GM12878 (cell line): Measurements from ENCODE around the gene SIPA1. TPM values are rescaled to one million over a fixed set of nuclear protein-coding genes. Genes with fewer than 3 reads are reported as not detected.

Source experiments
- ATAC-seq: fragments of 200-7000 bp; cut with Tn5 transposase; 3 replicates; pipeline ENCODE4 v1.9.1; 2020; ENCODE audit warnings: mild to moderate bottlenecking, moderate library complexity
- BruUV-seq: library from RNA; stranded (reverse); fragments of 400-500 nt; replicated peaks from 2 replicates; lab custom pipeline; 2021; lab: Mats Ljungman, UMichigan
- CTCF ChIA-PET: fragments of 300-600 bp; sonication (Branson Sonifier 250); formaldehyde crosslinking; extraction: SDS; loops from one replicate; lab custom pipeline; 2021; ENCODE audit warnings: inconsistent platforms; lab: Yijun Ruan, JAX
- POLR2A ChIA-PET: fragments of 350-600 bp; formaldehyde crosslinking; extraction: SDS; loops from one replicate; lab custom pipeline; 2021; ENCODE audit warnings: inconsistent platforms; lab: Charles Lee
- RAD21 ChIA-PET: fragments of 300-600 bp; sonication (Branson Sonifier 250); formaldehyde crosslinking; loops from one replicate; lab custom pipeline; 2023; ENCODE audit warnings: antibody characterized with exemption; ENCODE audit not compliant: unreplicated experiment; lab: Charles Lee
- SMC1A ChIA-PET: fragments of 300-600 bp; sonication (Branson Sonifier 250); formaldehyde crosslinking; loops from one replicate; lab custom pipeline; 2023; ENCODE audit not compliant: unreplicated experiment, uncharacterized antibody; lab: Charles Lee
- DNase-seq: peaks from one replicate; pipeline ENCODE4 v3.0.0-alpha.2; 2011; ENCODE audit warnings: low read depth, low spot score
- FAIRE-seq: peaks from 3 replicates; lab custom pipeline; 2011; peaks lifted over from hg19 to GRCh38; lab: Jason Lieb, UNC
- H2AFZ ChIP-seq: 2 replicates; pipeline ENCODE4 v1.6.0; 2011; ENCODE audit warnings: low read depth, low read length, control low read depth; ENCODE audit not compliant: control insufficient read depth
- H3K27ac ChIP-seq: 2 replicates; pipeline ENCODE4 v1.5.1; 2011; ENCODE audit warnings: control low read depth; ENCODE audit not compliant: control insufficient read depth, insufficient read depth
- H3K27me3 ChIP-seq, 2 experiments: replicated peaks in 1 of 2; 2 replicates each; pipeline versions ENCODE4 v1.6.0 to v1.6.1; 2011; ENCODE audit warnings: low read length in 1 of 2; ENCODE audit not compliant: control insufficient read depth in 2 of 2, insufficient read depth in 2 of 2
- H3K36me3 ChIP-seq, 2 experiments: 2 replicates each; pipeline ENCODE4 v1.5.1; 2011; ENCODE audit warnings: low read length in 1 of 2; ENCODE audit not compliant: control insufficient read depth in 2 of 2, insufficient read depth in 2 of 2
- H3K4me1 ChIP-seq: 2 replicates; pipeline ENCODE4 v1.6.1; 2011; ENCODE audit warnings: mild to moderate bottlenecking, low read length, moderate library complexity, mixed read lengths; ENCODE audit not compliant: control insufficient read depth, insufficient read depth
- H3K4me2 ChIP-seq: 2 replicates; pipeline ENCODE4 v1.6.0; 2011; ENCODE audit warnings: control low read depth; ENCODE audit not compliant: control insufficient read depth, insufficient read depth
- H3K4me3 ChIP-seq: fragments of 200-600 bp; sonication (generic); 2 replicates; pipeline ENCODE4 v1.5.1; 2016
- H3K79me2 ChIP-seq: 2 replicates; pipeline ENCODE4 v1.6.0; 2011; ENCODE audit warnings: low read length; ENCODE audit not compliant: control insufficient read depth, insufficient read depth
- H3K9ac ChIP-seq: 2 replicates; pipeline ENCODE4 v1.8.0; 2011; ENCODE audit warnings: low read length, control low read depth, mixed read lengths; ENCODE audit not compliant: control insufficient read depth, insufficient read depth
- H3K9me3 ChIP-seq: replicated peaks from 3 replicates; pipeline ENCODE4 v1.5.1; 2011; ENCODE audit warnings: mild to moderate bottlenecking, low read length; ENCODE audit not compliant: control insufficient read depth, insufficient read depth
- H4K20me1 ChIP-seq: 2 replicates; pipeline ENCODE4 v1.6.0; 2011; ENCODE audit not compliant: control insufficient read depth, insufficient read depth
- IKZF1 ChIP-seq: fragments of 450-650 bp; conservative IDR thresholded peaks from 2 replicates; pipeline ENCODE4 v1.6.1; 2017; ENCODE audit warnings: antibody characterized with exemption, mild to moderate bottlenecking
- IKZF2 ChIP-seq, 2 experiments: fragments of 450-650 bp; IDR thresholded peaks; 2 replicates each; pipeline ENCODE4 v1.6.1; 2017; ENCODE audit warnings: mild to moderate bottlenecking in 2 of 2, moderate library complexity in 2 of 2
- KDM1A ChIP-seq: fragments of 200-600 bp; sonication (generic); IDR thresholded peaks from 2 replicates; pipeline ENCODE4 v1.6.1; 2016; ENCODE audit warnings: borderline replicate concordance
- SPI1 ChIP-seq: IDR thresholded peaks from 2 replicates; pipeline ENCODE4 v1.6.1; 2011; ENCODE audit warnings: low read depth, mild to moderate bottlenecking, low read length, moderate library complexity, borderline replicate concordance; ENCODE audit not compliant: insufficient read depth
- WGBS: methylation state at CpG from one replicate; pipeline ENCODE4 v1.1.6; 2016; ENCODE audit warnings: low lambda C conversion rate; ENCODE audit not compliant: insufficient replicate concordance, insufficient coverage; ENCODE audit errors: missing lambda C conversion rate; 5-methylcytosine and 5-hydroxymethylcytosine counted together
- in situ Hi-C: fragments of 300-500 bp; cut with MboI; formaldehyde crosslinking; loops from 9 replicates; pipeline ENCODE4 v1.14.3; 2018; ENCODE audit warnings: mixed read lengths
- intact Hi-C: fragments of 100-400 bp; cut with micrococcal nuclease; formaldehyde crosslinking; loops from one replicate; pipeline ENCODE4 v1.14.2; 2022; ENCODE audit not compliant: unreplicated experiment
- polyA plus RNA-seq, 11 experiments: library from polyadenylated mRNA; depleted of rRNA in 4 of 11; unstranded in 6 of 11; stranded (reverse) in 5 of 11; fragments of >200 nt; fragmentation: Nextera tagmentation in 4 of 11; fragmentation: Illumina TruSeq in 1 of 11; extraction: Ambion mirVana in 4 of 11; extraction: Trizol in 1 of 11; gene quantifications; 1 replicate in 1 of 11; 2 replicates in 10 of 11; pipeline versions ENCODE4 v1.2.1 to v1.2.3, GENCODE V29; 2011 to 2016; ENCODE audit warnings: inconsistent platforms in 2 of 11, missing spikeins in 2 of 11, low read depth in 1 of 11
- total RNA-seq, 4 experiments: library from RNA; depleted of rRNA in 3 of 4; stranded (reverse); fragments of >200 nt in 3 of 4; fragmentation: Illumina TruSeq in 1 of 4; extraction: Trizol in 1 of 4; gene quantifications; 2 replicates each; pipeline versions ENCODE4 v1.2.1 to v1.2.3, GENCODE V29; 2013 to 2021

Gene SIPA1
- total and polyA plus RNA-seq, 10 of the 15 experiments (the other 5 are each of a cell fraction or from before 2014, with no cell fraction given) = 1.0 to 139 (median 33.4) TPM

GRCh38 chr11:65611028-65611757 lies 26.7 kb upstream of the SIPA1 start:
- peak overlapping the region; percentile 85 for H3K9ac ChIP-seq
- no peak overlapping the region for H2AFZ ChIP-seq
- in situ Hi-C loops = no loop called here
- no peak for ATAC-seq
- TF ChIP-seq SPI1 (peak; percentile 57; the same call in 1 of the 2 replicates), IKZF2 (IDR thresholded peaks at IDR 0.05) (0 out of 4 replicates have a peak, but pooled peaks of 1 of the 2 experiments have one; percentile 3), IKZF1 (peak; percentile 30; the same call in 1 of the 2 replicates), KDM1A (no peak)
- TF ChIP-seq, all 136 proteins: peak for 3
- BruUV-seq = no TSS peak
- Histone ChIP-seq H3K9me3 (no peaks in the 10 kb centered on the region), H3K27ac (peak overlapping the region; percentile 61), H4K20me1 (no peaks in the 10 kb centered on the region; the same call in 1 of the 2 replicates), H3K4me1 (peaks cover 17% of the 10 kb centered on the region), H3K36me3 (peaks cover 12 to 20% of the 10 kb centered on the region in 2 experiments; a peak in 3 of 4 replicates), H3K79me2 (peaks cover 53% of the 10 kb centered on the region), H3K4me2 (peak overlapping the region; percentile 93), H3K4me3 (peak overlapping the region; percentile 99), H3K27me3 (no peaks in the 10 kb centered on the region)
- intact Hi-C loops = loop anchor here (5.0 kb wide), 1 partner anchor 734 kb away; the partner anchor contains the start of gene EHD1
- FAIRE-seq = no peak
- ChIA-PET CTCF (interaction anchor here (0.9 to 2.1 kb wide), 5 partner anchors 16 to 70 kb away, joined by 3 to 10 read pairs (median 4); no protein-coding TSS in a partner anchor), SMC1A (interaction anchor here (0.8 to 1.5 kb wide), 4 partner anchors 8 to 42 kb away, joined by 3 to 5 read pairs (median 4); no protein-coding TSS in a partner anchor), POLR2A (interaction anchor here (0.7 to 2.2 kb wide), 5 partner anchors 18 to 38 kb away, joined by 3 to 10 read pairs (median 3); partner anchors contain the start of gene SIPA1), RAD21 (interaction anchor here (0.8 to 1.7 kb wide), 4 partner anchors 21 to 70 kb away, joined by 3 to 7 read pairs (median 5); partner anchors contain the start of gene FAM89B)
- DNase-seq = no peak
- WGBS = 58% methylated on average over 6 of the region's 10 CpGs
